Thoracic aorta (tissue), 2 donors: ENCODE data around the gene RRM1. TPM values are rescaled to one million over a fixed set of nuclear protein-coding genes. Genes with fewer than 3 reads are reported as not detected.
"Not testable (repeated sequence)": the region's sequence is repeated elsewhere in the genome, so short reads cannot be mapped to it uniquely, and the experiment has no call there.

ENCODE experiments used
- ATAC-seq: fragments of 150-250 bp; one replicate; pipeline ENCODE4 v1.8.0; 2017; ENCODE audit warnings: low read depth; ENCODE audit not compliant: insufficient number of reproducible peaks, low FRiP score
- DNase-seq: peaks from one replicate; pipeline ENCODE4 v3.0.0-alpha.2; 2020; ENCODE audit warnings: low spot score
- H3K27ac ChIP-seq, 2 donors: fragments of 200-600 bp; sonication (generic); 1 replicate in 1 of 2; 2 replicates in 1 of 2; pipeline ENCODE4 v1.5.1; 2016; ENCODE audit warnings: mild to moderate bottlenecking in 2 of 2, moderate library complexity in 2 of 2
- H3K27me3 ChIP-seq: fragments of 200-600 bp; sonication (generic); replicated peaks from 2 replicates; pipeline ENCODE4 v1.6.0; 2016; ENCODE audit warnings: mild to moderate bottlenecking; ENCODE audit not compliant: insufficient read depth
- H3K36me3 ChIP-seq: fragments of 200-600 bp; sonication (generic); one replicate; pipeline ENCODE4 v1.5.1; 2016
- H3K4me1 ChIP-seq, 2 donors: fragments of 200-600 bp; sonication (generic); 1 replicate in 1 of 2; 2 replicates in 1 of 2; pipeline versions ENCODE4 v1.5.1 to v1.6.0; 2016; ENCODE audit warnings: low read depth in 2 of 2, mild to moderate bottlenecking in 1 of 2; ENCODE audit not compliant: control insufficient read depth in 1 of 2
- H3K4me3 ChIP-seq: fragments of 200-600 bp; sonication (generic); 2 replicates; pipeline ENCODE4 v1.5.1; 2016; ENCODE audit warnings: mild to moderate bottlenecking
- H3K9me3 ChIP-seq: fragments of 200-600 bp; sonication (generic); 2 replicates; pipeline ENCODE4 v1.5.1; 2016
- total RNA-seq, 2 donors: library from RNA; depleted of rRNA; stranded (reverse); fragments of >200 nt; gene quantifications; one replicate each; pipeline versions ENCODE4 v1.1.0 to v1.2.3, GENCODE V29; 2016
- TF ChIP-seq, protein P1 (sequence below): fragments of 200-600 bp; sonication (generic); IDR thresholded peaks from one replicate; pipeline ENCODE4 v1.5.1; 2019; ENCODE audit warnings: antibody characterized with exemption

The RRM1 gene
- total RNA-seq, 2 donors from 2014 or later = 43.3 to 55.1 TPM

DNA sequence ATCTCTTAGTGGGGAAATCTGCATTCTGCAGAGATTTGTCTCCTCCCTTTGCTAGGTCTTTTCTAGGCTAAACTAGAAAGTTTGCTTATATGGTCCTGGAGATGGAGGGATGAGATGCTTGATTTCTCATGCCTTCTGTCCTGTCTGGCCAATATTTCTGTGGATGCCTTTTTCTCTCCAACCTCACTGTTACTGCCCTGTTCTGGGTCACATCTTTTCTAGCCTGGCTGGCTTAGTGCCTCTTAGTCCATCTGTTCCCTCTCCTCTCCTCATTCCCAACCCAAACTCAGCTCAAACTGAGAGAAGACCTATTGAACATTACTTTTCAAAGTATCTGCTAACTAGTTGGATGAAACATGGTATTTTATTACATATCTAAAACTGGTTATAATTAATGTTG lies 62.0 kb downstream of the RRM1 start:
- Histone ChIP-seq H3K36me3 (no peaks in the 10 kb centered on the region), H3K4me3 (no peak overlapping the region), H3K4me1 (no peaks in the 10 kb centered on the region), H3K9me3 (no peaks in the 10 kb centered on the region), H3K27ac (no peak overlapping the region), H3K27me3 (no peaks in the 10 kb centered on the region)
- DNase-seq (no peak), ATAC-seq (no peak)
- TF ChIP-seq, protein P1, sequence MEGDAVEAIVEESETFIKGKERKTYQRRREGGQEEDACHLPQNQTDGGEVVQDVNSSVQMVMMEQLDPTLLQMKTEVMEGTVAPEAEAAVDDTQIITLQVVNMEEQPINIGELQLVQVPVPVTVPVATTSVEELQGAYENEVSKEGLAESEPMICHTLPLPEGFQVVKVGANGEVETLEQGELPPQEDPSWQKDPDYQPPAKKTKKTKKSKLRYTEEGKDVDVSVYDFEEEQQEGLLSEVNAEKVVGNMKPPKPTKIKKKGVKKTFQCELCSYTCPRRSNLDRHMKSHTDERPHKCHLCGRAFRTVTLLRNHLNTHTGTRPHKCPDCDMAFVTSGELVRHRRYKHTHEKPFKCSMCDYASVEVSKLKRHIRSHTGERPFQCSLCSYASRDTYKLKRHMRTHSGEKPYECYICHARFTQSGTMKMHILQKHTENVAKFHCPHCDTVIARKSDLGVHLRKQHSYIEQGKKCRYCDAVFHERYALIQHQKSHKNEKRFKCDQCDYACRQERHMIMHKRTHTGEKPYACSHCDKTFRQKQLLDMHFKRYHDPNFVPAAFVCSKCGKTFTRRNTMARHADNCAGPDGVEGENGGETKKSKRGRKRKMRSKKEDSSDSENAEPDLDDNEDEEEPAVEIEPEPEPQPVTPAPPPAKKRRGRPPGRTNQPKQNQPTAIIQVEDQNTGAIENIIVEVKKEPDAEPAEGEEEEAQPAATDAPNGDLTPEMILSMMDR = no peak

DNA sequence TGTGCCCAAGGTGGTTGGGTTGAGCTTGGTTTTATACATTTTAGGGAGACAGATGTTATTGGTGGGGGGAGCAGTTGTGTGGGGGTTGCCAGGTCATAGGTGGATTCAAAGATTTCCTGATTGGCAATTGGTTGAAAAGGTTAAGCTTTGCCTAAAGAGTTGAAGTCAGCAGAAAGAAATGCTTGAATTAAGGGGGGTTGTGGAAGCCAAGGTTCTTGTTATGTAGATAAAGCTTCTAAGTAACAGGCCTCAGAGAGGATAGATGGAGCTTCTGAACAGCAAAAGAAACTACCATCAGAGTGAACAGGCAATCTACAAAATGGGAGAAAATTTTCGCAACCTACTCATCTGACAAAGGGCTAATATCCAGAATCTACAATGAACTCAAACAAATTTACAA lies 64.2 kb downstream of the RRM1 start:
- ATAC-seq, H3K27me3 ChIP-seq, H3K9me3 ChIP-seq, H3K4me1 ChIP-seq, DNase-seq, H3K36me3 ChIP-seq, H3K4me3 ChIP-seq, H3K27ac ChIP-seq: not testable (repeated sequence)

DNA sequence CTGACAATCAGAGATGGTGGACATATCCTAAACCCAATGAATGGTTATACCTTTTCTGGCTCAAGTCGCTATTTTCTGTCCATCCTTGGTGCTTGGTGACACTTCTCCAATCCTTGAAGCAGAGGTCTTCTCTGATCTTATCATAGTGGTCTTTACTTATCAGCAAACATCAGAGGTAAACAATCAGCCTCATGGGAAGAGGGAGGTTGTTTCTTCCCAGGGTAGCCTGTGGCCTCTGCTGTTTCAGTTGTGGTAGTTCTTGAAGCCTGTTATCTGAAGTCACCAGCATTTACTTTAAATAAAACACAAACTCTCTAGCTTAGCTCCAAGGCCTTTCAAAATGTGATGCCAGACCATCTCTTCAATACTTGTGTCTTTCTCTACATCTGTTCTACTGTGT lies 66.7 kb downstream of the RRM1 start:
- H3K4me3 ChIP-seq = no peak overlapping the region
- H3K27ac ChIP-seq = no peak overlapping the region
- H3K27me3 ChIP-seq = no peaks in the 10 kb centered on the region
- no peaks in the 10 kb centered on the region for H3K9me3 ChIP-seq
- DNase-seq = no peak
- no peaks in the 10 kb centered on the region for H3K4me1 ChIP-seq
- no peaks in the 10 kb centered on the region for H3K36me3 ChIP-seq
- TF ChIP-seq, protein P1 = no peak
- no peak for ATAC-seq

DNA sequence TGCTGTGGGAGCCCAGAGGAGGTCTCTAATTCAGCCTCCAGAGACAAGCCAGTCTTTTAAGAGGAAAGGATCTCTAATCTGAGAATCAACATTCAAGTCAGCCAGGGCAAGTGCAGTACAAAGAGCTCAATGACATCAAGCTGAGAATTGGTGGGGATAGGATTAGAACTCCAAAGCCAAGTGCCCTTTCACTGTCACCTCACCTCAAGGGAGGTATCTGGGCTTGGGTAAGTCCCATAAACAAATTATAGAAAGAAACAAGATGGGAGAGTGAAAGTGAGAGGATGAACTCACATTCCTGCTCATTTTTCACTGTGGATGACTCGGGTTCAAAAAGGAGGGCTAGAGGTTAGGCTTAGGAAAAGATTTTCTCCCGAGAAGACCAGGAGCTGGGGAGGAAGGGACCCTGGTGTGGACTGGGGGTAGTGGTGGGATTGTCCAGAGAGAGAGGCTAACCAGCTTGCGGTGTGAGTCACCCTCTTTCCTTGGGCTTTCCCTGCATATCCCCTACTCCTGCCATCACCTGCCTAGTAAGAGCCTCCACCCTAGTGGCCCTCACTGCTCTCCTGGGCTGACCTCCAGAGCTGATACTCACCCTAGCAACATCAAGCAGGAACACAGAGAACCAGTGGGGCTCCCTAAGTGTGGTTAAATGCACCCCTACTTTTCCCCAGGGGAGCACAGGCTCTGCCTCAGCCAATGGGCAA lies 70.4 kb downstream of the RRM1 start:
- DNase-seq = no peak
- no peaks in the 10 kb centered on the region for H3K36me3 ChIP-seq
- no peak overlapping the region for H3K4me3 ChIP-seq
- H3K27ac ChIP-seq = no peak overlapping the region
- TF ChIP-seq, protein P1 = no peak
- no peaks in the 10 kb centered on the region for H3K27me3 ChIP-seq
- H3K9me3 ChIP-seq = no peaks in the 10 kb centered on the region
- H3K4me1 ChIP-seq = no peaks in the 10 kb centered on the region
- no peak for ATAC-seq

DNA sequence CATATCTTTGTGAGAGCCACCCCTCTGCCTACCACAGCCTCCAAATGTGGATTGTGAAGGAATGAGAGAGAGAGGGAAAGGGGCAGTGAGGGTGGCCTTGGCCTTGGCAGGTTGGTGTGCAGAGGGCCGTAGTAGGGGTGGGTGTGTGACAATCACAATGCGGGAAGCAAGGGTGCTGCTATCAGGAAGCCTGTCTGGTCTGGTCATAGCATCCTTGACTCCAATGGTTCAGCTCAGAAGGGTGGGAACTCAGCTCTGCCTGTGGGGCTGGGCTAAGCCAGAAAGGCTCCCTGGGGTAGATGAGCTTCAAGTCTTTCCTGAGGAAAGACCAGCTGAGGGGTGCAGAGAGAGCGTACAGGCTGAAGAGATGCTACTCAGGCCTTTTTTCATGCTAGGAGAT lies 72.7 kb downstream of the RRM1 start:
- H3K27ac ChIP-seq = no peak overlapping the region
- H3K4me1 ChIP-seq = no peaks in the 10 kb centered on the region
- no peaks in the 10 kb centered on the region for H3K36me3 ChIP-seq
- TF ChIP-seq, protein P1 = no peak
- DNase-seq (no peak), ATAC-seq (no peak)
- H3K27me3 ChIP-seq = no peaks in the 10 kb centered on the region
- H3K9me3 ChIP-seq = no peaks in the 10 kb centered on the region
- H3K4me3 ChIP-seq = no peak overlapping the region

DNA sequence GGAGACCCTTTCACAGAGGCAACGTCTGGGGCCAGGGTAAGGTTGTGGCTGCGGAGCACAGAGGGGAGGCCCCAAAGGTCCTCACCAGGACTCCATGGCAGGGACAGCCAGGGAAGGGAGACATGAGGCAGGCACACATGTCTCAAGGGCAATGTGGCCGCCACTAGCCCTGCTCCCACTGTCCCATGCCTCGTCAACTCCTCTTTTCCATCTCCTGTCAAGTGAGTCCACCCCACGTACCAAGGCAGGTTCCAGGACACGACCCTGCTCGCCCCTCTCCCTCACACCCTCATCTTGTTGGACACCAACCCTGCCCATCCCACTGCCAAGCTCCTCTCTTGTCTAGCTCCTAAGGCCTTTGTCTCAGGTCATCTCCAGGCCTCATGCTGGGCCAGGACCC lies 73.2 kb downstream of the RRM1 start:
- DNase-seq = no peak

DNA sequence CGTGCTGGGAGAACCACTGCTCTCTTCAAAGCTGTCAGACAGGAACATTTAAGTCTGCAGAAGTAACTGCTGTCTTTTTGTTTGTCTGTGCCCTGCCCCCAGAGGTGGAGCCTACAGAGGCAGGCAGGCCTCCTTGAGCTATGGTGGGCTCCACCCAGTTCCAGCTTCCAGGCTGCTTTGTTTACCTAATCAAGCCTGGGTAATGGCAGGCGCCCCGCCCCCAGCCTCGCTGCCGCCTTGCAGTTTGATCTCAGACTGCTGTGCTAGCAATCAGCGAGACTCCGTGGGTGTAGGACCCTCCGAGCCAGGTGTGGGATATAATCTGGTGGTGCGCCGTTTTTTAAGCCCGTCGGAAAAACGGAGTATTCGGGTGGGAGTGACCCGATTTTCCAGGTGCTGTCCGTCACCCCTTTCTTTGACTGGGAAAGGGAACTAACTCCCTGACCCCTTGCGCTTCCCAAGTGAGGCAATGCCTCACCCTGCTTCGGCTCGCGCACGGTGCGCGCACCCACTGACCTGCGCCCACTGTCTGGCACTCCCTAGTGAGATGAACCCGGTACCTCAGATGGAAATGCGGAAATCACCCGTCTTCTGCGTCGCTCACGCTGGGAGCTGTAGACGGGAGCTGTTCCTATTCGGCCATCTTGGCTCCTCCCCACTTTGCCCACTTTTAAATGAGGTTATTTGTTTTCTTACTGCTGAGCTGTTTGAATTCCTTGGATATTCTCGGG lies 81.2 kb downstream of the RRM1 start:
- H3K36me3 ChIP-seq, H3K4me3 ChIP-seq, H3K4me1 ChIP-seq, ATAC-seq, H3K27me3 ChIP-seq, H3K9me3 ChIP-seq, H3K27ac ChIP-seq, DNase-seq: not testable (repeated sequence)

More for the DNA sequence above, 73.2 kb downstream of the RRM1 start:
- TF ChIP-seq, protein P1 = no peak
- no peaks in the 10 kb centered on the region for H3K27me3 ChIP-seq
- H3K27ac ChIP-seq = no peak overlapping the region
- no peak overlapping the region for H3K4me3 ChIP-seq
- ATAC-seq = no peak
- no peaks in the 10 kb centered on the region for H3K36me3 ChIP-seq
- H3K9me3 ChIP-seq = no peaks in the 10 kb centered on the region
- H3K4me1 ChIP-seq = no peaks in the 10 kb centered on the region
